Thymus (tissue), 11 donors: ENCODE measurements around the gene FAM180A. TPM values are rescaled to one million over a fixed set of nuclear protein-coding genes. Genes with fewer than 3 reads are reported as not detected.

Source experiments
- DNase-seq, 9 donors: peaks; one replicate each; pipeline ENCODE4 v3.0.0-alpha.2; 2013; ENCODE audit warnings: low spot score in 9 of 9, low read depth in 6 of 9, missing footprints in 1 of 9
- H3K27ac ChIP-seq, 2 donors: one replicate each; pipeline ENCODE4 v1.5.1; 2013; ENCODE audit warnings: control low read depth in 1 of 2, low read depth in 1 of 2, low read length in 1 of 2, mild to moderate bottlenecking in 1 of 2, moderate library complexity in 1 of 2
- H3K27me3 ChIP-seq, 2 donors: one replicate each; pipeline ENCODE4 v1.5.1; 2013; ENCODE audit warnings: low read length in 1 of 2; ENCODE audit not compliant: control insufficient read depth in 2 of 2, insufficient read depth in 1 of 2
- H3K36me3 ChIP-seq, 2 donors: one replicate each; pipeline ENCODE4 v1.5.1; 2013; ENCODE audit warnings: low read length in 1 of 2, mild to moderate bottlenecking in 1 of 2, moderate library complexity in 1 of 2; ENCODE audit not compliant: control insufficient read depth in 2 of 2, insufficient read depth in 2 of 2
- H3K4me1 ChIP-seq, 2 donors: one replicate each; pipeline ENCODE4 v1.5.1; 2013; ENCODE audit warnings: low read length in 2 of 2; ENCODE audit not compliant: control insufficient read depth in 2 of 2, insufficient read depth in 2 of 2
- H3K4me3 ChIP-seq, 2 donors: one replicate each; pipeline ENCODE4 v1.5.1; 2013; ENCODE audit warnings: low read length in 2 of 2, control low read depth in 1 of 2, mild to moderate bottlenecking in 1 of 2
- H3K9me3 ChIP-seq, 2 donors: one replicate each; pipeline ENCODE4 v1.5.1; 2013; ENCODE audit warnings: low read length in 1 of 2, mild to moderate bottlenecking in 1 of 2; ENCODE audit not compliant: control insufficient read depth in 2 of 2, insufficient read depth in 1 of 2
- WGBS: extraction: QIAGEN DNeasy Blood & Tissue Kit; methylation state at CpG from one replicate; pipeline ENCODE4 v1.1.7; 2013; 5-methylcytosine and 5-hydroxymethylcytosine counted together
- polyA plus RNA-seq: library from polyadenylated mRNA; stranded (reverse); fragments of 200-250 nt; gene quantifications from one replicate; pipeline ENCODE4 v1.2.3, GENCODE V29; 2013
- total RNA-seq: library from RNA; stranded (reverse); fragments of 120-200 nt; gene quantifications from one replicate; pipeline ENCODE4 v1.2.4, GENCODE V29; 2013
- donor health status: healthy.

FAM180A gene
- total and polyA plus RNA-seq, 2 donors: 0.05 to 0.11 TPM

- Histone ChIP-seq H3K4me3 (no peak overlapping the region), H3K4me1 (no peaks in the 10 kb centered on the region), H3K27me3 (no peaks in the 10 kb centered on the region), H3K9me3 (no peaks in the 10 kb centered on the region), H3K27ac (no peak overlapping the region), H3K36me3 (no peaks in the 10 kb centered on the region)
- no peak for DNase-seq
- WGBS: 92% methylated on average over 7 of the region's 7 CpGs
Measured at GRCh38 chr7:135723411-135723810, 25.2 kb downstream of the FAM180A start.

DNA sequence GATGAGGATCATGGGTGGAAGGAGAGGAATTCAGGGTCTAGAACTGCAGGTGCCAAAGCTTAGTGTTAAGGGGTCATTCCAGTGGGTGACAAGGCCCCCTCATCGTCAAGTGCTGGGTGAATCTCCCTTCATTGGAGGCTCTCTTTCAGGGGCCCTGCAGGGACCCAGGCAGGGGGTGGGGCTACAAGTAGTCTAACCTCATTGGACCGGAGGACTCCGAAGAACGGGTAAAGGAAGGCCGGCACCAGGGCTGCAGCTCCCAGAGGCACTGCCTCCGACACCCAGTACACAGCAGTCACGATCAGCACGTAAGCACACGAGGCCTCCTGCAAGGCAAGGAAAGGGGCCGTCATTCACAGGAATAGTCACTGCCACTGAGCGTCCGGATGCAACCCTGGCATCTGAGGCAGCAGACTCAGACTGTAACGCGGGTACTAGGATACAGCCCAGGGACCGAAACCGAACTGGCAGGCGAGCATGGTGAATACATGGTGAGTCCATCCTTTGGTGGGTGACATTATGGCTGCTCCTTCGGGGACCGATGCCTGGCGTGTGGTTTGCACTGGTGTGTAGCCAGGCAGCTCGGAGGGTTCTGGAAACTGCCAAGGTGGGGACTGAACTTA lies 27.3 kb downstream of the FAM180A start:
- H3K9me3 ChIP-seq: no peaks in the 10 kb centered on the region
- H3K4me3 ChIP-seq: no peak overlapping the region
- H3K4me1 ChIP-seq: no peaks in the 10 kb centered on the region
- H3K27me3 ChIP-seq: no peaks in the 10 kb centered on the region
- no peak for DNase-seq
- H3K27ac ChIP-seq: no peak overlapping the region
- 97% methylated on average over 21 of the region's 21 CpGs for WGBS
- H3K36me3 ChIP-seq: no peaks in the 10 kb centered on the region

GRCh38 chr7:135719688-135720087 lies 28.9 kb downstream of the FAM180A start:
- Histone ChIP-seq H3K27ac (no peak overlapping the region), H3K4me1 (no peaks in the 10 kb centered on the region), H3K9me3 (no peaks in the 10 kb centered on the region), H3K4me3 (no peak overlapping the region), H3K36me3 (no peaks in the 10 kb centered on the region), H3K27me3 (no peaks in the 10 kb centered on the region)
- WGBS: 6% methylated on average over 2 of the region's 2 CpGs
- DNase-seq: no peak

DNA sequence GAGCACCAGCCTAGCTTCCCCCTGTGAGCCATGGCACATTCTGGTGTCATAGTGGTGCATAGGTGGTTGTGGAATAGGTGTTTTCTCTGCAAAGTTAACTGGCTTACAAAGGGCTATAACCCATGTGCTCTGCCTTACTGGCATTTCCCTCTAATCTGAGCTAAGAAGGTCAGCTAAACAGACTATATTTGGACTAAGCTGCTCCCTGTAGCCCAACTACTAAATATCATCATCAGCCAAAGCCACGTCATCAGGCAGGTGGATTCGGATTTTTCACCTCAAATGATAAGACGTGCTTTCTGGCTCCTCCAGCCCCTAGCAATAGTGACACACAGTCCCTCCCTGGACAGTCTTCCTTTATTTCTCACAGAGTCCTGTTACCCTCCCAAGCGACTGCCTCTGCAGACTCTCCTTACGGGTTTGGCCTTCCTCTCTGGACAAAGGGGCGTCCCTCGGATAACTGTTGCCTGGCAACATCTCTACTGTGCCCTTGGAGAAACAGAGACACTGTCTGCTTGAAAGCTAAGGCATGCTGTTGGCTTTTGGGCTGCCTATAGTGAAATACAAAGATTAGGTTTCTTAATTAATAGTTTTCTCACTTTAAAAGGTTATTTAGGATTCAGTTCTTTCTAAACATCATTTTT lies 29.7 kb downstream of the FAM180A start:
- DNase-seq: no peak
- WGBS: 95% methylated on average over 7 of the region's 7 CpGs
- no peaks in the 10 kb centered on the region for H3K9me3 ChIP-seq
- H3K4me1 ChIP-seq: no peaks in the 10 kb centered on the region
- no peaks in the 10 kb centered on the region for H3K27me3 ChIP-seq
- H3K27ac ChIP-seq: no peak overlapping the region
- H3K36me3 ChIP-seq: no peaks in the 10 kb centered on the region
- H3K4me3 ChIP-seq: no peak overlapping the region

GRCh38 chr7:135718219-135718618 lies 30.4 kb downstream of the FAM180A start:
- 91% methylated on average over 2 of the region's 2 CpGs for WGBS
- Histone ChIP-seq H3K4me1 (no peaks in the 10 kb centered on the region), H3K4me3 (no peak overlapping the region), H3K27me3 (no peaks in the 10 kb centered on the region), H3K27ac (no peak overlapping the region), H3K9me3 (no peaks in the 10 kb centered on the region), H3K36me3 (no peaks in the 10 kb centered on the region)
- no peak for DNase-seq

DNA sequence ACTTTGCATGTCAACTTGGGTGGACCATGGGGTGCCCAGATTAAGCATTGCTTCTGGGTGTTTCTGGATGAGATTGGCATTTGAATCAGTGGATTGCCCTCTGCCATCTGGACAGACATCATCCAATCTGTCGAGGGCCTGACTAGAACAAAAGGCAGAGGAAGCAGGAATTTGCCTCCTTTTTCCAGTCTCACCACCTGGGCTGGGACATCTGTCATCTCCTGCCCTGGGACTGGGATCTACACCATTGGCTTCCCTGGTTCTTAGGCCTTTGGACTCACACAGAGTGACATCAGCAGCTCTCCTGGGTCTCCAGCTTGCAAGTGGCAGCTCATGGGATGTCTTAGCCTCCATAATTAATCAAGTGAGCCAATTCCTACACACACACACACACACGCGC lies 30.9 kb downstream of the FAM180A start:
- no peak for DNase-seq
- H3K9me3 ChIP-seq: no peaks in the 10 kb centered on the region
- no peaks in the 10 kb centered on the region for H3K36me3 ChIP-seq
- H3K4me1 ChIP-seq: no peaks in the 10 kb centered on the region
- WGBS: 85% methylated on average over 3 of the region's 3 CpGs
- H3K4me3 ChIP-seq: no peak overlapping the region
- H3K27me3 ChIP-seq: no peaks in the 10 kb centered on the region
- no peak overlapping the region for H3K27ac ChIP-seq

GRCh38 chr7:135716677-135717238 lies 31.9 kb downstream of the FAM180A start:
- H3K4me1 ChIP-seq: no peaks in the 10 kb centered on the region
- 92% methylated on average over 9 of the region's 9 CpGs for WGBS
- no peak overlapping the region for H3K4me3 ChIP-seq
- no peaks in the 10 kb centered on the region for H3K9me3 ChIP-seq
- H3K27ac ChIP-seq: no peak overlapping the region
- H3K27me3 ChIP-seq: no peaks in the 10 kb centered on the region
- H3K36me3 ChIP-seq: no peaks in the 10 kb centered on the region
- DNase-seq: no peak

- peaks cover 0 to 4% of the 10 kb centered on the region in 2 donors for H3K9me3 ChIP-seq
- no peak overlapping the region for H3K27ac ChIP-seq
- no peaks in the 10 kb centered on the region for H3K27me3 ChIP-seq
- H3K4me3 ChIP-seq: no peak overlapping the region
- H3K36me3 ChIP-seq: no peaks in the 10 kb centered on the region
- H3K4me1 ChIP-seq: no peaks in the 10 kb centered on the region
- 92% methylated on average over 1 of the region's 1 CpG for WGBS
- DNase-seq: no peak
Measured at GRCh38 chr7:135715673-135716072, 32.9 kb downstream of the FAM180A start.

- WGBS: 98% methylated on average over 5 of the region's 5 CpGs
- Histone ChIP-seq H3K36me3 (no peaks in the 10 kb centered on the region), H3K9me3 (peaks cover 0 to 4% of the 10 kb centered on the region in 2 donors), H3K27me3 (no peaks in the 10 kb centered on the region), H3K4me3 (no peak overlapping the region), H3K27ac (no peak overlapping the region), H3K4me1 (no peaks in the 10 kb centered on the region)
- no peak for DNase-seq
Measured at GRCh38 chr7:135715055-135715522, 33.5 kb downstream of the FAM180A start.
